NCI-H460 (cell line): Measurements from ENCODE around the gene ERFE. TPM values are rescaled to one million over a fixed set of nuclear protein-coding genes. Genes with fewer than 3 reads are reported as not detected.
"Not testable (repeated sequence)": the region's sequence is repeated elsewhere in the genome, so short reads cannot be mapped to it uniquely, and the experiment has no call there.

Experiments used
- DNase-seq: peaks from one replicate; pipeline ENCODE4 v3.0.0-alpha.2; 2016; ENCODE audit warnings: low read depth; ENCODE audit errors: extremely low read depth
- polyA plus RNA-seq: library from polyadenylated mRNA; depleted of rRNA; stranded (reverse); fragments of >200 nt; gene quantifications from 2 replicates; pipeline ENCODE4 v1.2.3, GENCODE V29; 2014; cell fraction: nucleus; rRNA removed
- total RNA-seq: library from RNA; depleted of rRNA; stranded (reverse); fragments of >200 nt; shearing (Covaris generic); gene quantifications from 2 replicates; pipeline ENCODE4 v1.2.3, GENCODE V29; 2014; rRNA removed

ERFE gene
- total RNA-seq: 7.7 and 10.0 TPM in 2 replicates
- 15.9 and 16.9 TPM in 2 replicates for polyA plus RNA-seq

- DNase-seq: peak; percentile 49
Observed at GRCh38 chr2:238158509-238159070, at the start of gene ERFE. Gene ERFE, plus strand, starts transcription at chr2:238158970. Its CDS starts 38 bp downstream, at chr2:238159008.

GRCh38 chr2:238113611-238114010 is 45.2 kb upstream of the ERFE start:
- DNase-seq: no peak

GRCh38 chr2:238114331-238114841 is 44.4 kb upstream of the ERFE start:
- no peak for DNase-seq

GRCh38 chr2:238114851-238115660 is 43.7 kb upstream of the ERFE start:
- DNase-seq: no peak

- not testable (repeated sequence) for DNase-seq
Observed at GRCh38 chr2:238115709-238116108, 43.1 kb upstream of the ERFE start.

GRCh38 chr2:238116298-238117198 is 42.2 kb upstream of the ERFE start:
- no peak for DNase-seq

GRCh38 chr2:238117199-238118154 is 41.3 kb upstream of the ERFE start:
- no peak for DNase-seq

- DNase-seq: no peak
Observed at GRCh38 chr2:238119756-238120462, 38.9 kb upstream of the ERFE start.

- no peak for DNase-seq
Observed at GRCh38 chr2:238120463-238121298, 38.1 kb upstream of the ERFE start.

GRCh38 chr2:238121511-238122286 is 37.1 kb upstream of the ERFE start:
- no peak for DNase-seq

GRCh38 chr2:238122287-238123217 is 36.2 kb upstream of the ERFE start:
- no peak for DNase-seq

GRCh38 chr2:238123218-238123971 is 35.4 kb upstream of the ERFE start:
- DNase-seq: no peak

- DNase-seq: no peak
Observed at GRCh38 chr2:238123991-238124470, 34.7 kb upstream of the ERFE start.

- no peak for DNase-seq
Observed at GRCh38 chr2:238124488-238125126, 34.2 kb upstream of the ERFE start.
